GM23248 (cell line): ENCODE measurements around the gene DOCK3. TPM values are rescaled to one million over a fixed set of nuclear protein-coding genes. Genes with fewer than 3 reads are reported as not detected.

Experiments
- DNase-seq: peaks from one replicate; pipeline ENCODE4 v3.0.0-alpha.2; 2015
- H2AFZ ChIP-seq: fragments of 200-600 bp; sonication (generic); 2 replicates; pipeline ENCODE4 v1.6.1; 2016; ENCODE audit warnings: antibody characterized with exemption
- H3F3A ChIP-seq: fragments of 200-600 bp; sonication (generic); 2 replicates; pipeline ENCODE4 v1.6.1; 2016; ENCODE audit warnings: mild to moderate bottlenecking, antibody characterized with exemption, mixed run types; ENCODE audit not compliant: insufficient read depth
- H3K27ac ChIP-seq: fragments of 200-600 bp; sonication (generic); 2 replicates; pipeline ENCODE4 v1.5.1; 2016; ENCODE audit warnings: mild to moderate bottlenecking
- H3K27me3 ChIP-seq: fragments of 200-600 bp; sonication (generic); replicated peaks from 2 replicates; pipeline ENCODE4 v1.6.1; 2016; ENCODE audit warnings: mild to moderate bottlenecking; ENCODE audit not compliant: insufficient read depth
- H3K36me3 ChIP-seq: fragments of 200-600 bp; sonication (generic); 2 replicates; pipeline ENCODE4 v1.6.1; 2016; ENCODE audit warnings: low read depth, mild to moderate bottlenecking
- H3K4me1 ChIP-seq: fragments of 200-600 bp; sonication (generic); 2 replicates; pipeline ENCODE4 v1.6.1; 2016; ENCODE audit warnings: mild to moderate bottlenecking; ENCODE audit not compliant: insufficient read depth
- H3K4me2 ChIP-seq: fragments of 200-600 bp; sonication (generic); one replicate; pipeline ENCODE4 v1.6.1; 2016; ENCODE audit warnings: mild to moderate bottlenecking; ENCODE audit not compliant: unreplicated experiment
- H3K4me3 ChIP-seq: fragments of 200-600 bp; sonication (generic); 2 replicates; pipeline ENCODE4 v1.5.1; 2016; ENCODE audit warnings: mild to moderate bottlenecking
- H3K79me2 ChIP-seq: fragments of 200-600 bp; sonication (generic); 2 replicates; pipeline ENCODE4 v1.6.1; 2016; ENCODE audit warnings: mild to moderate bottlenecking; ENCODE audit not compliant: insufficient read depth
- H3K9ac ChIP-seq: fragments of 200-600 bp; sonication (generic); 2 replicates; pipeline ENCODE4 v1.6.1; 2016; ENCODE audit warnings: mild to moderate bottlenecking
- H3K9me2 ChIP-seq: fragments of 200-600 bp; sonication (generic); 2 replicates; pipeline ENCODE4 v1.6.1; 2016; ENCODE audit warnings: mixed run types, mild to moderate bottlenecking, moderate library complexity; ENCODE audit not compliant: insufficient read depth
- H3K9me3 ChIP-seq: fragments of 200-600 bp; sonication (generic); one replicate; pipeline ENCODE4 v1.6.1; 2017; ENCODE audit warnings: low read depth
- H4K20me1 ChIP-seq: fragments of 200-600 bp; sonication (generic); 2 replicates; pipeline ENCODE4 v1.6.0; 2016; ENCODE audit not compliant: insufficient read depth
- EZH2 ChIP-seq: fragments of 200-600 bp; sonication (generic); IDR thresholded peaks from 2 replicates; pipeline ENCODE4 v1.6.1; 2018; ENCODE audit warnings: antibody characterized with exemption, mild to moderate bottlenecking; ENCODE audit not compliant: insufficient read depth, poor library complexity, severe bottlenecking
- EZH2phosphoT487 ChIP-seq: fragments of 200-600 bp; sonication (generic); IDR thresholded peaks from 2 replicates; pipeline ENCODE4 v1.6.1; 2018; ENCODE audit warnings: antibody characterized with exemption, moderate library complexity, mild to moderate bottlenecking, low read depth; ENCODE audit not compliant: insufficient read depth
- WGBS, 2 experiments: methylation state at CpG; one replicate each; pipeline ENCODE4 v1.1.6; 2015 to 2017; ENCODE audit warnings: low lambda C conversion rate in 2 of 2, low coverage in 1 of 2; ENCODE audit errors: missing lambda C conversion rate in 2 of 2; 5-methylcytosine and 5-hydroxymethylcytosine counted together
- in situ Hi-C: fragments of 300-500 bp; cut with MboI; formaldehyde crosslinking; loops from 2 replicates; pipeline ENCODE4 v1.15.0; 2020
- polyA plus RNA-seq: library from polyadenylated mRNA; unstranded; fragments of >200 nt; fragmentation: Nextera tagmentation; extraction: Ambion mirVana; gene quantifications from 2 replicates; pipeline ENCODE4 v1.2.1, GENCODE V29; 2016
- total RNA-seq: library from RNA; depleted of rRNA; stranded (reverse); fragments of >200 nt; shearing (Covaris generic); gene quantifications from 2 replicates; pipeline ENCODE4 v1.2.3, GENCODE V29; 2014

The DOCK3 gene
- total and polyA plus RNA-seq, 2 experiments from 2014 or later: 0.23 to 0.43 TPM

- H3K4me2 ChIP-seq: no peak overlapping the region
- TF ChIP-seq EZH2 (no peak), EZH2phosphoT487 (no peak)
- H3K9me2 ChIP-seq: no peaks in the 10 kb centered on the region
- H2AFZ ChIP-seq: no peak overlapping the region
- WGBS, 2 experiments: 91 to 94% methylated on average over 8 of the region's 8 CpGs
- no peak overlapping the region for H3K9ac ChIP-seq
- peaks cover 22% of the 10 kb centered on the region for H3K36me3 ChIP-seq
- peaks cover 29% of the 10 kb centered on the region for H3K79me2 ChIP-seq
- no peaks in the 10 kb centered on the region for H3K27me3 ChIP-seq
- H4K20me1 ChIP-seq: no peaks in the 10 kb centered on the region; the same call in 1 of the 2 replicates
- DNase-seq: no peak
- no peaks in the 10 kb centered on the region for H3K9me3 ChIP-seq
- peaks cover 24% of the 10 kb centered on the region for H3F3A ChIP-seq
- no peak overlapping the region for H3K4me3 ChIP-seq
- no peak overlapping the region for H3K27ac ChIP-seq
- in situ Hi-C loops: no loop called here
- peaks cover 9% of the 10 kb centered on the region; the same call in 1 of the 2 replicates for H3K4me1 ChIP-seq
Measured at GRCh38 chr3:51398595-51399310, 724.0 kb downstream of the DOCK3 start.

DNA sequence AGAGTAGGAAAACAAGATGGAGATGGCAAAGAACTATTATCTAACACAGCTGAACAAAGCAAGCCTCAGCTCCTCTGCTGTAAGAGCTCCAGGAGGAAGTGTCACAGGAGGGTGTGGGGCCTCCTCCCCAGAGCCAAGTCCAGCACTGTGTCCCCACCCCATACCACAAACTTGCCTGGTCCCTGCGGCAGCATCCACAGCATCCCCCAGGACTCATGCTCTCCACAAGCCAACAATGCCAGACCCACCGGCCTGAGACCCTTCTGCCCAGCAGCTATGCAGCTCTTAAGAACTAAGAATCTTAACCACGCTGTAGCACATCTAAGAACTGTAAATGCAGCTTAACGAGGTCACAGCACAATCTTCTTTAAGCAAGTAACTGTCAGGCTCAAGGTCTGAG, 725.4 kb downstream of the DOCK3 start:
- no peaks in the 10 kb centered on the region for H4K20me1 ChIP-seq
- H3F3A ChIP-seq: peaks cover 24% of the 10 kb centered on the region
- in situ Hi-C loops: no loop called here
- H3K9ac ChIP-seq: no peak overlapping the region
- peaks cover 10% of the 10 kb centered on the region; the same call in 1 of the 2 replicates for H3K36me3 ChIP-seq
- H2AFZ ChIP-seq: no peak overlapping the region
- TF ChIP-seq EZH2 (no peak), EZH2phosphoT487 (no peak)
- H3K27ac ChIP-seq: no peak overlapping the region
- H3K4me3 ChIP-seq: no peak overlapping the region
- no peaks in the 10 kb centered on the region; the same call in 1 of the 2 replicates for H3K4me1 ChIP-seq
- 96 to 98% methylated on average over 4 of the region's 4 CpGs for WGBS, 2 experiments
- no peaks in the 10 kb centered on the region for H3K9me2 ChIP-seq
- no peaks in the 10 kb centered on the region for H3K27me3 ChIP-seq
- DNase-seq: no peak
- no peak overlapping the region for H3K4me2 ChIP-seq
- no peaks in the 10 kb centered on the region for H3K9me3 ChIP-seq
- H3K79me2 ChIP-seq: peaks cover 15% of the 10 kb centered on the region

DNA sequence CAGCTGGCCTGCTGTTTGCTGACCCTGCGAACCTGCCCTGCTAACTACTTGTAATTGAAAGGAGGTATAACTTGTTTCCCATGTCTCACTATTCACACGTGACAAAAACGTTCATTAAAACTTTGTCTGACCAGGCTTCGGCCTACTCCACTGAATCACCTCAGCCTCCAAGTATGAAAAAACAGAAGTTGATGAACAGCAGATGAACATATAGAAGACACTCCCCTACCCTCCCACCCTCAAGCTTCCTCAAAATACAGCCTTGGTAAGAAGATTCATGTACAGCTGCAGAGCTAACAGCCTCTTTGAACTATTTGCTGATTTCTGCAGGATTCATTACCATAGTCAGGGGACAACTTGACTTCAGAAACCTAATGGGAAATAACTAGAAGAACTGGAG, 727.0 kb downstream of the DOCK3 start:
- DNase-seq: no peak
- in situ Hi-C loops: no loop called here
- no peaks in the 10 kb centered on the region for H3K27me3 ChIP-seq
- H3K4me3 ChIP-seq: no peak overlapping the region
- H3K9ac ChIP-seq: no peak overlapping the region
- H3K4me1 ChIP-seq: no peaks in the 10 kb centered on the region
- H3K27ac ChIP-seq: no peak overlapping the region
- no peaks in the 10 kb centered on the region for H3K9me3 ChIP-seq
- no peak for TF ChIP-seq EZH2
- no peak for TF ChIP-seq EZH2phosphoT487
- H3F3A ChIP-seq: peaks cover 22% of the 10 kb centered on the region
- H3K9me2 ChIP-seq: no peaks in the 10 kb centered on the region
- peaks cover 6% of the 10 kb centered on the region; the same call in 1 of the 2 replicates for H3K36me3 ChIP-seq
- 0 out of 2 replicates have a peak, but pooled peaks cover 4% of the 10 kb centered on the region for H3K79me2 ChIP-seq
- H2AFZ ChIP-seq: no peak overlapping the region
- no peaks in the 10 kb centered on the region for H4K20me1 ChIP-seq
- no peak overlapping the region for H3K4me2 ChIP-seq
- WGBS, 2 experiments: 82 to 85% methylated on average over 4 of the region's 4 CpGs

GRCh38 chr3:51403675-51404074, 728.9 kb downstream of the DOCK3 start:
- in situ Hi-C loops: no loop called here

More at GRCh38 chr3:51403675-51404074, 728.9 kb downstream of the DOCK3 start:
- Histone ChIP-seq H3K36me3 (peaks cover under 1% of the 10 kb centered on the region; the same call in 1 of the 2 replicates), H3K27me3 (no peaks in the 10 kb centered on the region), H3K79me2 (0 out of 2 replicates have a peak, but pooled peaks cover 4% of the 10 kb centered on the region), H3F3A (0 out of 2 replicates have a peak, but pooled peaks cover 8% of the 10 kb centered on the region), H4K20me1 (no peaks in the 10 kb centered on the region), H3K4me2 (no peak overlapping the region), H3K9me2 (no peaks in the 10 kb centered on the region), H3K4me1 (no peaks in the 10 kb centered on the region), H3K27ac (no peak overlapping the region), H3K4me3 (no peak overlapping the region), H3K9ac (no peak overlapping the region), H3K9me3 (no peaks in the 10 kb centered on the region), H2AFZ (no peak overlapping the region)
- DNase-seq: no peak
- TF ChIP-seq EZH2phosphoT487 (no peak), EZH2 (no peak)
